Upper lobe of left lung (tissue), 6 donors: ENCODE data around the gene FHIT. TPM values are rescaled to one million over a fixed set of nuclear protein-coding genes. Genes with fewer than 3 reads are reported as not detected.

ENCODE experiments used
- ATAC-seq, 2 donors: fragments of 200-7000 bp; cut with Tn5 transposase; one replicate each; pipeline ENCODE4 v1.9.1; 2022; ENCODE audit warnings: mild to moderate bottlenecking in 2 of 2, moderate library complexity in 2 of 2; ENCODE audit not compliant: low FRiP score in 2 of 2
- DNase-seq, 2 donors: peaks; one replicate each; pipeline ENCODE4 v3.0.0-alpha.2; 2019 to 2020
- H3K27ac ChIP-seq, 4 donors: fragments of 200-600 bp; sonication (generic); one replicate each; pipeline ENCODE4 v1.5.1; 2016 to 2019
- H3K27me3 ChIP-seq, 4 donors: fragments of 200-600 bp; sonication (generic); one replicate each; pipeline ENCODE4 v1.5.1; 2017 to 2019
- H3K36me3 ChIP-seq, 4 donors: fragments of 200-600 bp; sonication (generic); one replicate each; pipeline ENCODE4 v1.5.1; 2016 to 2019
- H3K4me1 ChIP-seq, 4 donors: fragments of 200-600 bp; sonication (generic); one replicate each; pipeline ENCODE4 v1.5.1; 2018 to 2019
- H3K4me3 ChIP-seq, 4 donors: fragments of 200-600 bp; sonication (generic); one replicate each; pipeline ENCODE4 v1.5.1; 2017 to 2019; ENCODE audit warnings: mild to moderate bottlenecking in 2 of 4, moderate library complexity in 1 of 4
- H3K9me3 ChIP-seq, 4 donors: fragments of 200-600 bp; sonication (generic); one replicate each; pipeline ENCODE4 v1.5.1; 2018 to 2019
- EP300 ChIP-seq, 4 donors: sonication (generic); formaldehyde crosslinking; IDR thresholded peaks; one replicate each; pipeline ENCODE4 v1.5.1; 2017; ENCODE audit warnings: antibody characterized with exemption in 4 of 4, control low read depth in 2 of 4
- POLR2A ChIP-seq, 4 donors: fragments of 450-650 bp; IDR thresholded peaks; one replicate each; pipeline ENCODE4 v1.5.1; 2016 to 2017; ENCODE audit warnings: antibody characterized with exemption in 4 of 4, mild to moderate bottlenecking in 2 of 4
- POLR2AphosphoS5 ChIP-seq, 2 donors: sonication (generic); formaldehyde crosslinking; IDR thresholded peaks; one replicate each; pipeline ENCODE4 v1.5.1; 2017; ENCODE audit warnings: antibody characterized with exemption in 2 of 2
- WGBS, 2 donors: methylation state at CpG; one replicate each; pipeline ENCODE4 v1.1.5; 2017 to 2018; 5-methylcytosine and 5-hydroxymethylcytosine counted together
- total RNA-seq, 6 donors: library from RNA; depleted of rRNA in 4 of 6; stranded (reverse); fragments of >200 nt in 4 of 6; gene quantifications; one replicate each; pipeline versions ENCODE4 v1.1.0 to v1.2.1, GENCODE V29; 2016 to 2021
- TF ChIP-seq, protein P1 (sequence below), 6 experiments: fragments of 450-650 bp in 4 of 6; fragments of 200-600 bp in 2 of 6; sonication (generic) in 2 of 6; IDR thresholded peaks; one replicate each; pipeline ENCODE4 v1.5.1; 2016 to 2019; ENCODE audit warnings: antibody characterized with exemption in 6 of 6
- donor health status: DM: no; HTN: no; CAD: no; lungs with moderate emphysema.
- donor health status: DM: no; HTN: yes; CAD: no; lungs with severe emphysema.

FHIT gene
- total RNA-seq, 6 donors from 2014 or later: 6.8 to 56.6 (median 11.1) TPM

DNA sequence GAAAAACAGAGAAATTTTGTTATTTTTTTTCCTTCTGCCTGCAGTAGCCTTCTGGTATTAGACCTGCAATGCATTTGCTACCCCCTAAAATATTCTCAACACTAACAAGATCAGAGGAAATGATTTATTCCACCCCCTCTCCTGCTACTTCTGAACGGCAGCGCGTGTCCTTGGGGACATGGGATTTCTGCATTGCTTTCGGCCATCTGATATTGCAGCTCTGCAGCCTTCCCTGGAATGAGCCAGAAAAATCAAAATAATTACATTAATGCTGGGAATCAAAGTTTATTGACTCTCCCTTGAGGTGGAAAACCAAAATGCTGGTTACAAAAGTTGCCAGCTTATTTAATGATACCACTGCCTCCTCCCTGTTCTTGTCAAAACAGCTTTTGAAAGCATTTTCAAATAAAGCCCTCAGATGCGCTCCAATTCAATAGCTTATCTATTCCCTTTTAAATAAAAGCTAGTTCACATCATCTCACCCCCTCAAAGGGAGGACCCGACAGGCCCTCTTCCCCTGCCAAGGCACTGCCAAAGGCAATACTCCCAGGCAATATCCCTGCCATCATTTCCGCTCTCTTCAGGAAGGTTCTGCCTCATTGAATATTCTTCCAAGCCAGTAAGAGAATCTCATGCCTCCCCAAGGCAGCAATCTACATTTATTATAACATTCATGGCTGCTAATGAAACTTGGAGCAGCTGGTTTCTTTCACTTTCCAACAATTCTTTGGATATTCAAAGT lies 96.6 kb downstream of the FHIT start:
- Histone ChIP-seq H3K27me3 (no peaks in the 10 kb centered on the region), H3K9me3 (no peaks in the 10 kb centered on the region), H3K36me3 (no peaks in the 10 kb centered on the region), H3K4me1 (no peaks in the 10 kb centered on the region), H3K27ac (no peak overlapping the region), H3K4me3 (no peak overlapping the region)
- WGBS, 2 donors: 80 to 88% methylated on average over 7 of the region's 7 CpGs
- no peak for TF ChIP-seq POLR2AphosphoS5 (IDR thresholded peaks at IDR 0.05)
- TF ChIP-seq POLR2A (IDR thresholded peaks at IDR 0.05): no peak
- TF ChIP-seq, protein P1, sequence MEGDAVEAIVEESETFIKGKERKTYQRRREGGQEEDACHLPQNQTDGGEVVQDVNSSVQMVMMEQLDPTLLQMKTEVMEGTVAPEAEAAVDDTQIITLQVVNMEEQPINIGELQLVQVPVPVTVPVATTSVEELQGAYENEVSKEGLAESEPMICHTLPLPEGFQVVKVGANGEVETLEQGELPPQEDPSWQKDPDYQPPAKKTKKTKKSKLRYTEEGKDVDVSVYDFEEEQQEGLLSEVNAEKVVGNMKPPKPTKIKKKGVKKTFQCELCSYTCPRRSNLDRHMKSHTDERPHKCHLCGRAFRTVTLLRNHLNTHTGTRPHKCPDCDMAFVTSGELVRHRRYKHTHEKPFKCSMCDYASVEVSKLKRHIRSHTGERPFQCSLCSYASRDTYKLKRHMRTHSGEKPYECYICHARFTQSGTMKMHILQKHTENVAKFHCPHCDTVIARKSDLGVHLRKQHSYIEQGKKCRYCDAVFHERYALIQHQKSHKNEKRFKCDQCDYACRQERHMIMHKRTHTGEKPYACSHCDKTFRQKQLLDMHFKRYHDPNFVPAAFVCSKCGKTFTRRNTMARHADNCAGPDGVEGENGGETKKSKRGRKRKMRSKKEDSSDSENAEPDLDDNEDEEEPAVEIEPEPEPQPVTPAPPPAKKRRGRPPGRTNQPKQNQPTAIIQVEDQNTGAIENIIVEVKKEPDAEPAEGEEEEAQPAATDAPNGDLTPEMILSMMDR (IDR thresholded peaks at IDR 0.05): no peak
- TF ChIP-seq EP300 (IDR thresholded peaks at IDR 0.05): no peak
- ATAC-seq: no peak
- no peak for DNase-seq

DNA sequence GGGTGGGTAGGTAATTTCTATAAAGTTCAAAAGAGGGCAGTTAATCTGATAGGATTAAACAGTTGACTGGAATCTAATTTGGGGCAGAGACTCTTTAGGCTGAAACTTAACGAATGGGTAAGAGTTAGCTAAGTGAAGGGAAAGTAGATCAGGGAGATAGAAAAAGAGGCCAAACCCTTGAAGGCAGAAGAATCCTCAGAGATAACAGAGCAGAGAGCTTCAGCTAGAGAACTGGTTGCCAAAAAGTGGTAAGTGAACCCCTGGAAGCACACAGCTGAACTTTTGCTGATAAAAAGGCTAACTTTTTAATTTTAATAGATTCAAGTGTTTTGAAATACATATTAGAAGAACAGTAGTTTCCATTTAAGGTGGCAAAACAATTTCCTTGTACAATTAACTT lies 99.2 kb downstream of the FHIT start:
- DNase-seq (no peak), ATAC-seq (no peak)
- WGBS, 2 donors: 90 to 94% methylated on average over 1 of the region's 1 CpG
- Histone ChIP-seq H3K27me3 (no peaks in the 10 kb centered on the region), H3K9me3 (no peaks in the 10 kb centered on the region), H3K4me1 (no peaks in the 10 kb centered on the region), H3K36me3 (no peaks in the 10 kb centered on the region), H3K27ac (no peak overlapping the region), H3K4me3 (no peak overlapping the region)
- TF ChIP-seq POLR2AphosphoS5 (IDR thresholded peaks at IDR 0.05) (no peak), EP300 (IDR thresholded peaks at IDR 0.05) (no peak), POLR2A (IDR thresholded peaks at IDR 0.05) (no peak)
- TF ChIP-seq, protein P1 (IDR thresholded peaks at IDR 0.05): no peak

- no peak for DNase-seq
- Histone ChIP-seq H3K4me3 (no peak overlapping the region), H3K27me3 (no peaks in the 10 kb centered on the region), H3K36me3 (no peaks in the 10 kb centered on the region), H3K27ac (no peak overlapping the region), H3K4me1 (no peaks in the 10 kb centered on the region), H3K9me3 (no peaks in the 10 kb centered on the region)
- TF ChIP-seq POLR2A (IDR thresholded peaks at IDR 0.05): no peak
- TF ChIP-seq, protein P1 (IDR thresholded peaks at IDR 0.05): no peak
- no peak for TF ChIP-seq EP300 (IDR thresholded peaks at IDR 0.05)
- TF ChIP-seq POLR2AphosphoS5 (IDR thresholded peaks at IDR 0.05): no peak
- ATAC-seq: no peak
Measured at GRCh38 chr3:61149236-61149635, 102.0 kb downstream of the FHIT start.

- no peak overlapping the region for H3K27ac ChIP-seq
- no peaks in the 10 kb centered on the region for H3K4me1 ChIP-seq
- 64 to 90% methylated on average over 3 of the region's 3 CpGs for whole genome bisulfite sequencing, 2 donors
- H3K4me3 ChIP-seq: no peak overlapping the region
- no peaks in the 10 kb centered on the region for H3K9me3 ChIP-seq
- no peaks in the 10 kb centered on the region for H3K27me3 ChIP-seq
- no peak for DNase-seq
- no peak for ATAC-seq
- no peak for TF ChIP-seq POLR2A (IDR thresholded peaks at IDR 0.05)
- no peaks in the 10 kb centered on the region for H3K36me3 ChIP-seq
Measured at GRCh38 chr3:61146010-61146890, 105.0 kb downstream of the FHIT start.

GRCh38 chr3:61141697-61142096 lies 109.6 kb downstream of the FHIT start:
- TF ChIP-seq, protein P1 (IDR thresholded peaks at IDR 0.05): no peak
- TF ChIP-seq POLR2A (IDR thresholded peaks at IDR 0.05): no peak
- no peak for TF ChIP-seq POLR2AphosphoS5 (IDR thresholded peaks at IDR 0.05)
- TF ChIP-seq EP300 (IDR thresholded peaks at IDR 0.05): no peak

More at GRCh38 chr3:61141697-61142096, 109.6 kb downstream of the FHIT start:
- DNase-seq: no peak
- no peaks in the 10 kb centered on the region for H3K36me3 ChIP-seq
- H3K4me1 ChIP-seq: no peaks in the 10 kb centered on the region
- no peaks in the 10 kb centered on the region for H3K27me3 ChIP-seq
- no peaks in the 10 kb centered on the region for H3K9me3 ChIP-seq
- ATAC-seq: no peak
- WGBS, 2 donors: 77 to 84% methylated on average over 3 of the region's 3 CpGs
- no peak overlapping the region for H3K27ac ChIP-seq
- H3K4me3 ChIP-seq: no peak overlapping the region
